Activated CD8-positive, alpha-beta memory T cell treated with anti-CD3 and anti-CD28 coated beads for 24 hours (primary cell): Measurements from ENCODE around the gene ABI1.
A peak's percentile ranks its signal among the peaks of the same experiment; 100 is the strongest.
"Not testable (repeated sequence)": the region's sequence is repeated elsewhere in the genome, so short reads cannot be mapped to it uniquely, and the experiment has no call there.

Experiments used
- DNase-seq: peaks from one replicate; pipeline ENCODE4 v3.0.0-alpha.2; 2020

ABI1 gene

DNA sequence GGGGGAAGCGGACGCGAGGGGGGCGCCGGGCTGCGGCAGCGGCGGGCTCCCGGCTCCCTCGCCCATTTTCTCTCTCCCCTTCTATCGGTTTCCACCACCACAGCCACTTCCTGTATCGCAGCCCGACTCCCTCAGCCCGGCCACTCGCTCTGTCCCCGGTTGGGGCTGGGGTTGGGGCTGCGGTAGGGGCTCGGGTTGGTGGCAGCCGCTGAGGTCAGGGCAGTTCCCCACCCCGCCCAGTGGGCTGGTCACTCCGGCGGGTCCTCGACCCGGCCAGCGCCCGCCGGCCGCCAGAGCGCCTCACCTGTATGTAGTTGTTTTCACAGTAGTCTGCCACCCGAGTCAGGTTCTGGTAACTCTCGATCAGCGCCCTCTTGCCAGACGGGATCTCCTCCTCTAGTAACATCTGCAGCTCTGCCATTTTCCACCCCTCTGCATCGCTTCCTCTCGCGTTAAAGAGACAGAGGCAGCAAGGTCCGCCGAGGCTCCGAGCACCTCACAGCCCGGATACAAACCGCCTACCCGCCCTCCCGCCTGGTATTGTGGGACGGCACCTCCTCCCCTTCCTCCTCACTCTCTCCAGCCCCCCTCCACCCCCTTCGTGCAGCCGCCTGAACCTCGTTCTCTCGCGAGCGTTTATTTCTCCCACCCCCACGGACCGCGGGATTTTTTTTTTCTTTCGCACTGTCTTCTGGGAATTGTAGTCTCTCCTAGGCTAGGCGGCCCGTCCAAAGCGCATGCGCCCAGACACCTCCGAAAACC lies at the start of gene ABI1:
Gene ABI1 (minus strand): TSS at position 516 of the 762 bp plus-strand sequence. CDS start 95 bp downstream, at position 421.
- DNase-seq: peak; percentile 97

GRCh38 chr10:26909753-26910152 lies 49.0 kb upstream of the ABI1 start:
- DNase-seq: no peak

DNA sequence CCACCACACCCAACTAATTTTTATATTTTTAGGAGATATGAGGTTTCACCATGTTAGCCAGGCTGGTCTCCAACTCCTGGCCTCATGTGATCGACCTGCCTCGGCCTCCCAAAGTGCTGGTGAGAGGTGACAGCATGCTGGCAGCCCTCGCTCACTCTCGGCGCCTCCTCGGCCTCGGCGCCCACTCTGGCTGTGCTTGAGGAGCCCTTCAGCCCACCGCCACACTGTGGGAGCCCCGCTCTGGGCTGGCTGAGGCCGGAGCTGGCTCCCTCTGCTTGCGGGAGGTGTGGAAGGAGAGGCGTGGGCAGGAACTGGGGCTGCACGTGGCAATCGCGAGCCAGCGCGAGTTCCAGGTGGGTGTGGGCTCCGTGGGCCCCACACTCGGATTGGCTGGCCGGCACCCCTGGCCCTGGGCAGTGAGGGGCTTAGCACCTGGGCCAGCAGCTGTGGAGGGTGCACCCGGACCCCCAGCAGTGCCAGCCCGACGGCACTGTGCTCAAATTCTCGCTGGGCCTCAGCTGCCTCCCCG lies 44.6 kb upstream of the ABI1 start:
- not testable (repeated sequence) for DNase-seq

DNA sequence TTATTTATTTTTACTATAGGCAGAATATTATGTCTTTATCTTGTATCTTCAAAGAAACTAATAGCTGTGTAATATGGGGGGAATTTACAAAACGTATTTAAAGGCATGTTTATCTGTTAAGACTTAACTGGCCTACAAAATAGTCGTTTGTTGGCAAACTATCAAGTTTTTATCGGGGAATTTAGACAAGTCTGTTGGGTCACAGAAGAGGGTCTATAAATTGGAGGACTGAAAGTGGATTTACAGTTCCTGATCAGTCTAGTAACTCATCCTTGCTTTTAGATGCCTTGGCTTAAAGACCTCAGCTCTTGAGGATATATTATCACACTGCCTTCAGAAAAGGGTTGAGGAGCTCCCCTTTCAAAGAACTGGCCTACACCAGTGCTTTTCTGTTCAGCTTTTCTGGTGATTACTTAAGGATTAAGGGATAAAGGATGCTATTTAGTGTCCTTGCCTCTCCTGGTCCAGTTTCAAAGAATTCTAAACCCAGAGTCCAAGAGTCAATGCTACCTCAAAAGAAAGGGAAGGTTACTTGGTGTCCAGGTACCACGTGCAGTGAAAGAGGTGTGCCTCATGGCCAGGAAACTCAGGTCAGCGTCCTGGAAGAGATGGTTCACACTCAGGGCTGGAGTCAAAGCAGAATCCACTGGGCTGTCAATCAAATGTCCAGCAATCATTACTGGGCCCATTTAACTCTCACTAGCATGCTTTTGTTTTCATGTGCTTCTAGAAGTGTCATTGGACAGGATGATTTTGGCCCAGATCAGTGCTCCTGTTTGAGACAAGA lies 42.9 kb upstream of the ABI1 start:
- DNase-seq: no peak

GRCh38 chr10:26892306-26892923 lies 31.7 kb upstream of the ABI1 start:
- not testable (repeated sequence) for DNase-seq

GRCh38 chr10:26890956-26891355 lies 30.2 kb upstream of the ABI1 start:
- DNase-seq: peak; percentile 63

DNA sequence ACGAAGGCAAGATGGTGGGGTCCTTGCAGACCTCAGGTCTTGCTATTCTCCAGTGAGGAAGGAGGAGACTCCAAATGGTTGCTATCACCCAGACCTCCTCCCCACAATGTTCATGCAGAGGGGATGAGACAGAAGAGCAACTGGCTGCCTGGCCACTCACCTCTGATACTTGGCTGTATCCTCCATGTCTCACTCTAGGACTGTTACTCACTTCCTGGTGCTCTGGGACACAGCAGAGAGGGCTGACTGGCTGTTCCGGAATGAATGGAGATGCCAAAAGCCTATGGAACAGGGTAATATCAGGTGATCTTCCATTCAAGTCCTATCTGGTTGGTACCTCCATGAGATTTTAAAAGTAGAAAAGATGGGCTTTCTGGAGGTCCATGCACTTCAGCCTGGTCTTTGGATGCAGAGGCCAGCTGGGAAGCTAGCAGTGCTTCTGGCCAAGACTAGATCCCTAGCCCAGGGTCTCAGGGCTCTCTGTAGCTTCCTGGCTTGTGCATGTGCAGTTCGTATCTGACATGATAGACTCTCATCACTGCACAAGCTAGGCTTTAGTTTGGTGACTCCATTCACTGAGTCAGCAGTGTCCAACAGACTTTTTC lies 27.0 kb upstream of the ABI1 start:
- DNase-seq: no peak

DNA sequence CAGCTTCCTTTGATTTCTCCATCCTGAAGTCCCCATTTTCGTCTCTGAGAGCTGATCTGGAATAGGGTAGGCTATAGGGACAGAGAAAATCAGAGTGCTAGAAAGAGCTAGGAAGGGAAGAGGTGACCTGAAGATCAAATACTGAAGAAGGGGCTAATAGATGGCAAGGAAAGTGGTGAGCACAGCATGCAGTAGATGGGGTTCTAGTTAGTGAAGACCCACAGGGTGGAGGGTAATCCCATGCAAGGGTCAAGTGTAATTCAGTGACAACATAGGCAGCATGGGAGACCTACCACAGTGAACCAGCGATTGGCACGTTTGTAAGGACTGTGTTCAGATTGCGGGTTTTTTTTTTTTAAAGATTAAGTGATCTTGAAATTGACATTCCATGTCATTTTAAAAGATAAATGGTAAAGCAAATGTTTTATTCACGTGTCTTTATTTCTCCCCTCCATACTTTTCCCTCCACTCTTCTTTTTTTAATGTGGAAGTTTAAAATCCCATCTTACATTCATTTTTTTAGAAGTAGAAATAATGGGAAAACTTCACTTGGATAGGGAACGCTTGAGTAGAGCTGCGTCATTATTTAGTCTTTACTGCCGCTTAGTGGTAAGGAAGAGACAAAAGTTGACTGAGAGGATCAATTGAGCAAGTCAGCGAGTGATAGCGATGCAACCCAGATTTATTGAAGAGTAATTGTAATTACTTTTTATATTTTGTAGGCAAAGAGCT lies 21.0 kb upstream of the ABI1 start:
- DNase-seq: no peak

GRCh38 chr10:26879744-26880143 lies 19.0 kb upstream of the ABI1 start:
- no peak for DNase-seq

GRCh38 chr10:26870766-26871165 lies 10.0 kb upstream of the ABI1 start:
- no peak for DNase-seq

DNA sequence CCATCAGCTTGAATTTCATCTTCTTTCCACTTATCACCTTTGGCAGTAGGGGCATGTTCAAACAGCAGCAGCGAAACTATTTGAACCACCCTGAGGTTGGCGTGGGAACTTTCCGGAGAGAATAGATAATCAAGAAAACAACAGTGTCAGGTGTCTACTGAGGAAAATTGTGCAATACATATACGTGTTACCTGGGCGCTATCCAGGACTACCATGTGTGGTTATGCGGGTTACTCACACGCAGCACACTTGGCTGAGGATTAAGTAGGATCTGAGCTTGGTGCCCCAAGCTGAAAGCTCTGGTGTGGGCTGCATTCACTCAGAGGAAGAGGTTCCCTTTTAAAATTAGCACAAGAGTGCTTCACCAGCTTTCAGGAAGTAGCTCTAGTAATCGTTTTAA lies 8.8 kb upstream of the ABI1 start:
- no peak for DNase-seq

DNA sequence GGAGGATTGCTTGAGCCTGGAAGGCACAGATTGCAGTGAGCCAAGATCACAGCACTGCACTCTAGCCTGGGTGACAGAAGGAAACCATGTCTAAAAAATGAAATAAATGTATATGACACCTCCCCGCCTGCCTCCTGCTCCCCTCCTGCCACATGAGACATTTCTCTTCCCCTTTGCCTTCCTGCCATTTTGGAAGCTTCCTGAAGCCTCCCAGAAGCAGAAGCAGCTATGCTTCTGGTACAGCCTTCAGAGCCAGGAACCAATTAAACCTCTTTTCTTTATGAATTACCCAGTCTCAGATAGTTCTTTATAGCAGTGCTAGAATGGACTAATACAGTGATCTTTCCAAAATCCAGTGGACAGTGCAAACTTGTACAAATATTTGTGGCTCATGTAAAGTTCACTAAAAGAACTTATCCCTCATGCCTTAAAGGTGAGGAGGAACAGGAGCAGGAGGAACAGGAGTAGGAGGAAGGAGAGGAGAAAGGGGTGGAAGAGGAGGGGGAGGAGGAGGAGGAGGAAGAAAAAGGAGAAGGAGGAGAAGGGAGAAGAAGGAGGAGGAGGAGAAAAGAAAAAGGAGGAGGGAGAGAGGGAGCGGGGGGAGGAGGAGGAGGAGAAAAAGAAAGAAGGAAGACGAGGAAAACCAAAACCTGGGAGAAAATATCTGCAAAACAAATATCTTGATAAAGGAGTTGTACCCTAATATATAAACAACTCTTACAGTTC lies 2.8 kb upstream of the ABI1 start:
- no peak for DNase-seq

- DNase-seq: no peak
These were observed 644 bp upstream of the ABI1 start for GRCh38 chr10:26861205-26861998.

DNA sequence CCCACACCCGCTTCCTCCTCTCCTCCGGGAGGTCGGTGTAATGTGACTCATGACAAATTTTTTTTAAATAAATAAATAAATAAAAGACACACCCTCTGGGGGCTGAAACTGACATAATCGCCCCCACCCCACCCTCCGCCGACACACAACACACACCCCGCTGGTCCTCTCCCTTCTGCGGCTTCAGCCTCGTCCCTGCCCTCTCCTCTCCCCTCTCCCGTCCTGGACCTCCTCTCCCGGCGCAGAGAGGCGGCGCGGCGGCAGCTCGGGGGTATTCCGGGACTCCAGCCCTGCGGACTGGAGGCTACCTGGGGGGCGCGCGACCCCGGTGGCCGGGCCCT lies 686 bp downstream of the ABI1 start:
- DNase-seq: no peak

DNA sequence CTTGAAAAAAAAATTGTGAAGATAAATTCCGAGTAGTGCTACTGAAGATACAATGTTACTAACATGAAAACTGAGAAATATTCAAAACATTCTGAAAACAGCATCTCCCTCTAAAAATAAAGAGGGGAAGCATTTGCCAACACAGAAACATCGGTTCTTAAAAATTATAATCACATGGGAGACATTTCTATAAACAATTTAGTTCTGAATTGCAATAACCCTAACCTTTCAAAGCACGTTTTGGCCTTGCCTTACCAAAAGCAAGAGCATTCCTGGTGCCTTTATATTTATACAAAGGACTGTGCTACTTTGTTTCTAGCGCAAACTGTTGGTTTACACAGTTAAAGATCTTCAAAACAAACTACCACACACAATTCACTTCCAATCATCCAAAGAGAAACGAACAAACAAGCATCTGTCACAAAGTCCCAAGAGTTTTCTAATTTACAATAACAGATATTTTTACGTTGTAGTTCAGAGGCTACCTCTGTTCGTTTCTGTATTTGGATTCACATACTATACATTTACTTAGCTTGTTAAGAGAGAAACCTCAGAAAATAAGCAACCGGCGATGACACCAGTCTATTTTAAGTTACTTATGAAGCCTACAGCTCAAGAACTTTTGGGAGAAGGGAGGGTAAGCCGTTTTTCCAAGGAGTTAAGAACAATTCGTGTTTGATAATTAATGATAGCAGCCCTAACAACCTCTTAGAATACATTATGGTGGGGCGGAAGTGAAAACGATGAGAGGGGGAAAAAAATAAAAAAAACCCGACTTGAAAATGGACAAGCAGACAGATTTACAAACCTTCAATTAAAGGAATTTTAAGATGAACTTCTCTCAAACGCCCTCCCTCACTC lies 1.3 kb downstream of the ABI1 start:
- no peak for DNase-seq

DNA sequence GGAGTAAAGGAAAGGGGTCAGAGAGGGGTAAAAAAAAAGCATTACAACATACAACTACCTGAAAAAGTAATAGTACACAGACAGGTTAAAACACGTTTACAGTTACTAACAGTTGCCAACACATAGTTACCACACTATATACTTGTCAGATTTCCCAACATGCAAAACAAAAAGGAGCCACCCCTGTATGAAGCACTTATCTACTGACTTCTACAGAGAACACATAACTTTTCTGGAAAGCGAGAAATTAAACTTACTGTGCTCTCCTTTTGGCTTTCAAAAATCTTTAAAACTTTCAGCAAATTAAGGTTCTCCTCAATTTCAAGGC lies 2.1 kb downstream of the ABI1 start:
- DNase-seq: no peak

DNA sequence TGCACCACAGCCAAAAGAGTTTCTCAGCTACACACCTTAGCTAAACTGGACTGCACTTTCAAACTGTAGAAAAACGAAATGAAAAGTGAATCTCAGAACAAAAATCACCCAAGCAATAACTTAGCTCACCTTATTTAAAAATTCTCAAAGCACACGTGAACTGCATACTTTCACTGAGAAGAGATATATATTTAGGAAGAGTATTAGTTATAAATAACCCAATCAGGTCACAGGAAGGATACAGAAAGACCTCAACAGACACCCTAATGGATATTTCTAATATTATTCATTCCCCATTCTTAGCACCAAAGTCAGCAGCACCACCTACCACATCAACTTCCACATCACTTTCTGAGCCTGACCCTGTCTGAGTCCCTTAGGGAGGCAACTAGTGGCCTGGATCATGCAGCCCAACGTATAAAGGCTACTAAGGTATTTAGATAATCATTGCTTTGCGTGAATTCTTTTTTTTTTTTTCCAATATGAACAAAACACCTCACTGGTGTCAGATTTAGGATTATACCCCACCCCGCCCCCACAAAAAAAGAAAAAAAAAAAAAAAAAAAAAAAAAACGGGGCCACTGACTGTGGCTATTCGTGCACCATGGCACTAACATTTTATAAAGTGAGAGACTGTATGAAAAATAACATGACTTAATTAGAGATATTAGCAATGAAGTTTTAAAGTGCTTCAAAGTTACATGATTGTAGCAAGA lies 2.6 kb downstream of the ABI1 start:
- DNase-seq: no peak

GRCh38 chr10:26857553-26857952 lies 3.2 kb downstream of the ABI1 start:
- not testable (repeated sequence) for DNase-seq

- no peak for DNase-seq
These were observed 5.6 kb downstream of the ABI1 start for GRCh38 chr10:26855186-26855585.
